ENCODE data around the gene KATNIP.

- TF ChIP-seq POLR2A (IDR thresholded peaks at IDR 0.05) (no peak), CTCF (IDR thresholded peaks at IDR 0.05) (no peak)
Observed at GRCh38 chr16:27538528-27538927, 11.4 kb upstream of the KATNIP start.

Measured in Peyer's patch (tissue), 4 donors.